Skeletal muscle tissue (tissue), 4 donors: ENCODE measurements around the gene CYB561D2. TPM values are rescaled to one million over a fixed set of nuclear protein-coding genes. Genes with fewer than 3 reads are reported as not detected.

Experiments
- H3K27ac ChIP-seq: one replicate; pipeline ENCODE4 v1.7.0; 2013; ENCODE audit warnings: mild to moderate bottlenecking, low read depth, low read length, inconsistent platforms
- H3K27me3 ChIP-seq, 3 donors: one replicate each; pipeline ENCODE4 v1.7.0; 2013; ENCODE audit warnings: low read length in 3 of 3; ENCODE audit not compliant: control insufficient read depth in 3 of 3, insufficient read depth in 3 of 3
- H3K36me3 ChIP-seq, 3 donors: one replicate each; pipeline ENCODE4 v1.7.0; 2013; ENCODE audit warnings: low read length in 3 of 3; ENCODE audit not compliant: control insufficient read depth in 3 of 3, insufficient read depth in 3 of 3
- H3K4me1 ChIP-seq, 3 donors: one replicate each; pipeline ENCODE4 v1.7.0; 2013; ENCODE audit warnings: low read length in 3 of 3, mild to moderate bottlenecking in 3 of 3; ENCODE audit not compliant: control insufficient read depth in 3 of 3, insufficient read depth in 3 of 3
- H3K4me3 ChIP-seq, 3 donors: one replicate each; pipeline ENCODE4 v1.7.0; 2013; ENCODE audit warnings: low read length in 3 of 3
- H3K9ac ChIP-seq, 3 donors: one replicate each; pipeline ENCODE4 v1.7.0; 2013; ENCODE audit warnings: low read length in 3 of 3, mild to moderate bottlenecking in 3 of 3, moderate library complexity in 2 of 3, low read depth in 1 of 3
- H3K9me3 ChIP-seq, 3 donors: one replicate each; pipeline ENCODE4 v1.7.0; 2013; ENCODE audit warnings: low read length in 3 of 3; ENCODE audit not compliant: control insufficient read depth in 3 of 3
- total RNA-seq: library from RNA; depleted of rRNA; stranded (reverse); fragments of >200 nt; gene quantifications from one replicate; pipeline ENCODE4 v1.2.3, GENCODE V29; 2014
- donor health status: Osteomylitis.

The CYB561D2 gene
- total RNA-seq, 1 donor from 2014 or later, result 14.1 TPM

GRCh38 chr3:50358911-50359759 is 8.5 kb downstream of the CYB561D2 start, which contains the start of gene TMEM115:
Gene TMEM115 (minus strand): TSS chr3:50359521. CDS start chr3:50359063, 458 bp downstream.
- no peaks in the 10 kb centered on the region for H3K9me3 ChIP-seq
- no peaks in the 10 kb centered on the region for H3K27me3 ChIP-seq
- peak within 1 kb of the TSS; percentile 95 for H3K27ac ChIP-seq
- peak within 1 kb of the TSS; percentile 88 to 100 (median 99) for H3K4me3 ChIP-seq
- H3K4me1 ChIP-seq, result peaks cover 46 to 54% (median 47%) of the 10 kb centered on the region in 3 donors
- H3K36me3 ChIP-seq, result peaks cover 33 to 37% (median 34%) of the 10 kb centered on the region in 3 donors
- peak within 1 kb of the TSS; percentile 98 to 99 (median 98) for H3K9ac ChIP-seq

- H3K9ac ChIP-seq, result peak overlapping the region in 1 of 3 donors; percentile 45
These were observed 9.1 kb downstream of the CYB561D2 start for GRCh38 chr3:50359760-50360110.

GRCh38 chr3:50364573-50365079 is 14.0 kb downstream of the CYB561D2 start:
- H3K27me3 ChIP-seq, result peaks cover 0 to 4% (median 0%) of the 10 kb centered on the region in 3 donors
- peak overlapping the region in 2 of 3 donors; percentile 33 to 40 for H3K9ac ChIP-seq
- H3K4me1 ChIP-seq, result peaks cover 3 to 20% (median 14%) of the 10 kb centered on the region in 3 donors

More at GRCh38 chr3:50359760-50360110, 9.1 kb downstream of the CYB561D2 start:
- Histone ChIP-seq H3K4me3 (peak overlapping the region; percentile 54 to 100 (median 65)), H3K27ac (no peak overlapping the region), H3K9me3 (no peaks in the 10 kb centered on the region), H3K4me1 (peaks cover 45 to 58% (median 51%) of the 10 kb centered on the region in 3 donors), H3K36me3 (peaks cover 27 to 31% (median 28%) of the 10 kb centered on the region in 3 donors), H3K27me3 (no peaks in the 10 kb centered on the region)

GRCh38 chr3:50365080-50365841 is 14.6 kb downstream of the CYB561D2 start:
- Histone ChIP-seq H3K27ac (no peak overlapping the region), H3K4me1 (peaks cover 0 to 15% (median 11%) of the 10 kb centered on the region in 3 donors), H3K27me3 (peaks cover 0 to 4% (median 0%) of the 10 kb centered on the region in 3 donors), H3K9ac (no peak overlapping the region), H3K9me3 (no peaks in the 10 kb centered on the region), H3K36me3 (no peaks in the 10 kb centered on the region), H3K4me3 (peak overlapping the region; percentile 51 to 63 (median 59))

More at GRCh38 chr3:50364573-50365079, 14.0 kb downstream of the CYB561D2 start:
- Histone ChIP-seq H3K9me3 (no peaks in the 10 kb centered on the region), H3K36me3 (no peaks in the 10 kb centered on the region), H3K4me3 (peak overlapping the region in 2 of 3 donors; percentile 41 to 60), H3K27ac (no peak overlapping the region)

- no peaks in the 10 kb centered on the region for H3K36me3 ChIP-seq
- H3K9ac ChIP-seq, result no peak overlapping the region
- H3K27me3 ChIP-seq, result peaks cover 0 to 4% (median under 1%) of the 10 kb centered on the region in 3 donors
- peaks cover 0 to 15% (median 11%) of the 10 kb centered on the region in 3 donors for H3K4me1 ChIP-seq
- no peaks in the 10 kb centered on the region for H3K9me3 ChIP-seq
- H3K4me3 ChIP-seq, result peak overlapping the region in 1 of 3 donors; percentile 51
- H3K27ac ChIP-seq, result no peak overlapping the region
These were observed 15.2 kb downstream of the CYB561D2 start for GRCh38 chr3:50365842-50366220.

GRCh38 chr3:50369012-50369670 is 18.5 kb downstream of the CYB561D2 start:
- H3K4me3 ChIP-seq, result no peak overlapping the region

GRCh38 chr3:50370594-50370993 is 19.9 kb downstream of the CYB561D2 start:
- Histone ChIP-seq H3K36me3 (no peaks in the 10 kb centered on the region), H3K9me3 (no peaks in the 10 kb centered on the region), H3K4me3 (no peak overlapping the region), H3K9ac (no peak overlapping the region), H3K4me1 (peaks cover 0 to 3% (median under 1%) of the 10 kb centered on the region in 3 donors), H3K27ac (no peak overlapping the region), H3K27me3 (peaks cover 0 to 9% (median 8%) of the 10 kb centered on the region in 3 donors)

More at GRCh38 chr3:50369012-50369670, 18.5 kb downstream of the CYB561D2 start:
- Histone ChIP-seq H3K27ac (no peak overlapping the region), H3K9ac (no peak overlapping the region), H3K36me3 (no peaks in the 10 kb centered on the region), H3K27me3 (peaks cover 0 to 9% (median 8%) of the 10 kb centered on the region in 3 donors), H3K9me3 (no peaks in the 10 kb centered on the region), H3K4me1 (peaks cover 0 to 14% (median 11%) of the 10 kb centered on the region in 3 donors)

- H3K9ac ChIP-seq, result no peak overlapping the region
- no peaks in the 10 kb centered on the region for H3K36me3 ChIP-seq
- no peaks in the 10 kb centered on the region for H3K9me3 ChIP-seq
- no peak overlapping the region for H3K27ac ChIP-seq
- H3K4me3 ChIP-seq, result no peak overlapping the region
- no peaks in the 10 kb centered on the region for H3K4me1 ChIP-seq
- H3K27me3 ChIP-seq, result peaks cover 0 to 9% (median 8%) of the 10 kb centered on the region in 3 donors
These were observed 20.5 kb downstream of the CYB561D2 start for GRCh38 chr3:50371133-50371685.

- Histone ChIP-seq H3K9ac (peak overlapping the region in 1 of 3 donors; percentile 6), H3K27me3 (peaks cover 0 to 9% (median 8%) of the 10 kb centered on the region in 3 donors), H3K36me3 (no peaks in the 10 kb centered on the region), H3K4me3 (no peak overlapping the region), H3K27ac (no peak overlapping the region), H3K4me1 (no peaks in the 10 kb centered on the region), H3K9me3 (no peaks in the 10 kb centered on the region)
These were observed 21.7 kb downstream of the CYB561D2 start for GRCh38 chr3:50372349-50372748.
